ENCODE results near the gene OPRD1.
"Not testable (repeated sequence)": the region's sequence is repeated elsewhere in the genome, so short reads cannot be mapped to it uniquely, and the experiment has no call there.

OPRD1 gene

DNA sequence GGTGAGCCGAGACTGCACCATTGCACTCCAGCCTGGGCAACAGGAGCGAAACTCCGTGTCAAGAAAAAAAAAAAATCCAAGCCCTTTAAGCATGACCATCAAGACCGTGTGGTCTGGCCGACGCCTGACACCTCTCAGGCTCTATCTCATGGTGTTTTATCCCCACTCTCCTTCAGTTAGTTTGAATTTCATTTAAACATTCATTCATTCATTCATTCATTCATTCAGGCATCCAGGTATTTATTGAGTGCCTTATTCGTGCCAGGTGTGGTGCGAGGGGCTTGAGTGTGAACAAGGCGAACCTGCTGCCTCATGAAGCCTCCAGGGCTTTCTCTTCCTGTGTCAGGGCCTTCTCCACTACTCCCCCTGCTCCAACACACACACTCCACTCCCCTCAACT lies 22.6 kb upstream of the OPRD1 start:
- Histone ChIP-seq H3K79me2 (ENCODE audit: control insufficient read depth, insufficient read depth, low read length, poor library complexity) (no peaks in the 10 kb centered on the region), H3K4me1 (ENCODE audit: control insufficient read depth in 1 of 2, insufficient read depth in 2 of 2, low read length in 2 of 2) (no peaks in the 10 kb centered on the region), H2AK5ac (ENCODE audit: low read length) (no peak overlapping the region), H3K36me3 (ENCODE audit: control insufficient read depth in 1 of 2, insufficient read depth in 2 of 2, low read length in 2 of 2) (no peaks in the 10 kb centered on the region), H3K4me3 (ENCODE audit: low read depth, low read length) (no peak overlapping the region), H2BK120ac (ENCODE audit: insufficient read depth, low read length, poor library complexity) (no peak overlapping the region), H3K27ac (ENCODE audit: low read depth, low read length) (no peak overlapping the region), H3K23ac (ENCODE audit: low read length) (no peak overlapping the region), H4K12ac (ENCODE audit: low read depth, low read length) (no peak overlapping the region), H2BK12ac (ENCODE audit: low read length) (no peak overlapping the region), H3K4ac (ENCODE audit: low read depth, low read length) (no peak overlapping the region), H4K8ac (ENCODE audit: low read depth, low read length) (no peak overlapping the region), H3K4me2 (ENCODE audit: low read length) (no peak overlapping the region), H4K91ac (ENCODE audit: low read depth, low read length) (no peak overlapping the region), H2BK5ac (ENCODE audit: low read depth, low read length, poor library complexity) (no peak overlapping the region), H3K27me3 (ENCODE audit: insufficient read depth, low read length) (no peaks in the 10 kb centered on the region), H3K18ac (ENCODE audit: low read length) (no peak overlapping the region), H3K14ac (ENCODE audit: low read length) (no peak overlapping the region), H3K9ac (ENCODE audit: low read length) (no peak overlapping the region), H2AFZ (ENCODE audit: insufficient read depth, low read length, poor library complexity) (no peak overlapping the region), H3K9me3 (ENCODE audit: insufficient read depth, low read depth, low read length) (no peaks in the 10 kb centered on the region), H3K79me1 (ENCODE audit: low read length) (peaks cover 2% of the 10 kb centered on the region)
- DNase-seq: no peak
- no CpG with 5 or more reads among the region's 9 CpGs for WGBS (ENCODE audit: extremely low coverage, insufficient coverage, insufficient read length)

DNA sequence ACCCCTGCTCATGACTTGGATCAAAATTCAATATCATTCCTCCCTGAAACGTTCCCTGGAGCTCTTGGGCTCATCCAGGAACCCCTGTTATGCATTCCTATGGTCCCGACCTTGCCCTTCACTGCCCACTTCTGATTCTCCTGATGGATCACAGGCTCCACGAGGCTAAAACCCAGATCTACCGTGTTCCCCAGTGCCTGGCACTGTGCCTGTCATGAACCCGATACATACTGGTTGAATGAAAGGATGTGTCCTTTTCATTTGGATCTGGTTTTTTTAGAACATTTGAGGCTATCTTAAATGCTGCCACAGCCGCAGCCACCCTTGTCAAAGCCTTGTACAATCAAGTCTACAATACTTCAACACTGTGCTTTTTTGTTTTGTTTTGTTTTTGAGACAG lies 22.2 kb upstream of the OPRD1 start:
- no peaks in the 10 kb centered on the region for H3K79me2 ChIP-seq (ENCODE audit: control insufficient read depth, insufficient read depth, low read length, poor library complexity)
- no peak overlapping the region for H3K4me3 ChIP-seq (ENCODE audit: low read depth, low read length)
- no peak overlapping the region for H2BK120ac ChIP-seq (ENCODE audit: insufficient read depth, low read length, poor library complexity)
- no CpG with 5 or more reads among the region's 6 CpGs for WGBS (ENCODE audit: extremely low coverage, insufficient coverage, insufficient read length)
- no peak overlapping the region for H2AFZ ChIP-seq (ENCODE audit: insufficient read depth, low read length, poor library complexity)
- H2BK12ac ChIP-seq (ENCODE audit: low read length): no peak overlapping the region
- H3K18ac ChIP-seq (ENCODE audit: low read length): no peak overlapping the region
- no peak overlapping the region for H3K4me2 ChIP-seq (ENCODE audit: low read length)
- no peaks in the 10 kb centered on the region for H3K27me3 ChIP-seq (ENCODE audit: insufficient read depth, low read length)
- no peaks in the 10 kb centered on the region for H3K4me1 ChIP-seq (ENCODE audit: control insufficient read depth in 1 of 2, insufficient read depth in 2 of 2, low read length in 2 of 2)
- H3K9me3 ChIP-seq (ENCODE audit: insufficient read depth, low read depth, low read length): no peaks in the 10 kb centered on the region
- H4K91ac ChIP-seq (ENCODE audit: low read depth, low read length): no peak overlapping the region
- DNase-seq: no peak
- no peak overlapping the region for H3K14ac ChIP-seq (ENCODE audit: low read length)
- H2AK5ac ChIP-seq (ENCODE audit: low read length): no peak overlapping the region
- H3K23ac ChIP-seq (ENCODE audit: low read length): no peak overlapping the region
- no peak overlapping the region for H3K9ac ChIP-seq (ENCODE audit: low read length)
- H2BK5ac ChIP-seq (ENCODE audit: low read depth, low read length, poor library complexity): no peak overlapping the region
- no peak overlapping the region for H4K8ac ChIP-seq (ENCODE audit: low read depth, low read length)
- H4K12ac ChIP-seq (ENCODE audit: low read depth, low read length): no peak overlapping the region
- H3K36me3 ChIP-seq (ENCODE audit: control insufficient read depth in 1 of 2, insufficient read depth in 2 of 2, low read length in 2 of 2): no peaks in the 10 kb centered on the region
- no peak overlapping the region for H3K4ac ChIP-seq (ENCODE audit: low read depth, low read length)
- H3K79me1 ChIP-seq (ENCODE audit: low read length): peaks cover 2% of the 10 kb centered on the region
- H3K27ac ChIP-seq (ENCODE audit: low read depth, low read length): no peak overlapping the region

DNA sequence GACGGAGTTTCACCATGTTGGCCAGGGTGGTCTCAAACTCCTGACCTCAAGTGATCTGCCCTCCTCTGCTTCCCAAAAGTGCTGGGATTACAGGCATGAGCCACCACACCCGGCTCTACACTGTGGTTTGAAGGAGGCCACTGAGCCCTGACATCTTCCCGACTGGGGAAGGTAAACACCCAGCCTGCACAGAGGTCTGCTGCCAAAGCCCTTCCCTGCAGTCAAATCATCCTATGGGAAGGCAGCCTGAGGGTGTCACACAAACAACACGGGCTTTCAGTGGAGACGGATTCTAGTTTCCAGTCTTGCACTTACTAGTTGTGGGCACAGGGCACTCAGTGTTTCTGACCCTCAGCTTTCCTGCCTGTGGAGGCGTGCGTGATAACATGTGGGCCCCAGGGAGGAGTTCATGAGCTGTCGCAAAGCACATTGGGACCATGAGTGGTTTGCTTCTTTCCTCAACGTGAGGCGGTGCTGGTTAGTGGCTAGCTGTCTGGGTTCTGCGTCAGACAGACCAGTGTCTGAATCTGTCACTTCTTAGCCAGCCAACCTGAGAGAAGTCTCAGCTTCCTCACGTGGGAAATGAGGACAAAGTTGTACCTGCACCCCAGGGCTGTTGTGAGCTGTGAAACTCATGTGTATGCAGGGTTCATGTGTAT lies 21.5 kb upstream of the OPRD1 start:
- H3K9ac ChIP-seq (ENCODE audit: low read length): no peak overlapping the region
- WGBS (ENCODE audit: extremely low coverage, insufficient coverage, insufficient read length): no CpG with 5 or more reads among the region's 12 CpGs

DNA sequence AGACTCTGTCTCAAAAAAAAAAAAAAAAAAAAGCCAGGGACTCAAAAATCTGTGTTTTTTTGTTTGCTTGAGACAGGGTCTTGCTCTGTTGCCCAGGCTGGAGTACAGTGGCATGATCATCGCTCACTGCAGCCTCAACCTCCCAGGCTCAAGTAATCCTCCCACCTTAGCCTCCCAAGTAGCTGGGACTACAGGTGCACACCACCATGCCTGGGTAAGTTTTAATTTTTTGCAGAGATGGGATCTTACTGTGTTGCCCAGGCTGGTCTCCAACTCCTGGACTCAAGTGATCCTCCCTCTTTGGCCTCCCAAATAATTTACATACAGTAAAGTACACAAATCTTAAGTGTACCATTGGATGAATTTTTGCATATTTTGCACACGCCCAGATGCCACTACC lies 20.0 kb upstream of the OPRD1 start:
- H3K9me3 ChIP-seq (ENCODE audit: insufficient read depth, low read depth, low read length); H2AK5ac ChIP-seq (ENCODE audit: low read length); H4K91ac ChIP-seq (ENCODE audit: low read depth, low read length); H3K4me1 ChIP-seq (ENCODE audit: control insufficient read depth in 1 of 2, insufficient read depth in 2 of 2, low read length in 2 of 2); H2BK12ac ChIP-seq (ENCODE audit: low read length); DNase-seq; H3K79me2 ChIP-seq (ENCODE audit: control insufficient read depth, insufficient read depth, low read length, poor library complexity); H4K8ac ChIP-seq (ENCODE audit: low read depth, low read length); H2BK120ac ChIP-seq (ENCODE audit: insufficient read depth, low read length, poor library complexity); H3K14ac ChIP-seq (ENCODE audit: low read length); H4K12ac ChIP-seq (ENCODE audit: low read depth, low read length); H3K9ac ChIP-seq (ENCODE audit: low read length); H3K4me3 ChIP-seq (ENCODE audit: low read depth, low read length); H3K4ac ChIP-seq (ENCODE audit: low read depth, low read length); H3K36me3 ChIP-seq (ENCODE audit: control insufficient read depth in 1 of 2, insufficient read depth in 2 of 2, low read length in 2 of 2); H3K79me1 ChIP-seq (ENCODE audit: low read length); H2BK5ac ChIP-seq (ENCODE audit: low read depth, low read length, poor library complexity); H3K18ac ChIP-seq (ENCODE audit: low read length); H3K23ac ChIP-seq (ENCODE audit: low read length); H3K4me2 ChIP-seq (ENCODE audit: low read length); H3K27ac ChIP-seq (ENCODE audit: low read depth, low read length); H2AFZ ChIP-seq (ENCODE audit: insufficient read depth, low read length, poor library complexity); H3K27me3 ChIP-seq (ENCODE audit: insufficient read depth, low read length): not testable (repeated sequence)
- no CpG with 5 or more reads among the region's 2 CpGs for WGBS (ENCODE audit: extremely low coverage, insufficient coverage, insufficient read length)

More for the DNA sequence above, 21.5 kb upstream of the OPRD1 start:
- Histone ChIP-seq H4K8ac (ENCODE audit: low read depth, low read length) (no peak overlapping the region), H2AFZ (ENCODE audit: insufficient read depth, low read length, poor library complexity) (no peak overlapping the region), H3K4me2 (ENCODE audit: low read length) (no peak overlapping the region), H2BK5ac (ENCODE audit: low read depth, low read length, poor library complexity) (no peak overlapping the region), H3K79me1 (ENCODE audit: low read length) (no peaks in the 10 kb centered on the region), H3K4ac (ENCODE audit: low read depth, low read length) (no peak overlapping the region), H3K36me3 (ENCODE audit: control insufficient read depth in 1 of 2, insufficient read depth in 2 of 2, low read length in 2 of 2) (no peaks in the 10 kb centered on the region), H3K18ac (ENCODE audit: low read length) (no peak overlapping the region), H3K27ac (ENCODE audit: low read depth, low read length) (no peak overlapping the region), H4K12ac (ENCODE audit: low read depth, low read length) (no peak overlapping the region), H2AK5ac (ENCODE audit: low read length) (no peak overlapping the region), H2BK120ac (ENCODE audit: insufficient read depth, low read length, poor library complexity) (no peak overlapping the region), H3K4me3 (ENCODE audit: low read depth, low read length) (no peak overlapping the region), H3K79me2 (ENCODE audit: control insufficient read depth, insufficient read depth, low read length, poor library complexity) (no peaks in the 10 kb centered on the region), H3K23ac (ENCODE audit: low read length) (no peak overlapping the region), H3K4me1 (ENCODE audit: control insufficient read depth in 1 of 2, insufficient read depth in 2 of 2, low read length in 2 of 2) (no peaks in the 10 kb centered on the region), H3K14ac (ENCODE audit: low read length) (no peak overlapping the region), H3K9me3 (ENCODE audit: insufficient read depth, low read depth, low read length) (no peaks in the 10 kb centered on the region), H4K91ac (ENCODE audit: low read depth, low read length) (no peak overlapping the region), H2BK12ac (ENCODE audit: low read length) (no peak overlapping the region), H3K27me3 (ENCODE audit: insufficient read depth, low read length) (no peaks in the 10 kb centered on the region)
- no peak for DNase-seq

All from trophoblast cell (in vitro differentiated cells and primary cell).